Peyer's patch (tissue), 4 donors: Measurements from ENCODE around the gene ART3. TPM values are rescaled to one million over a fixed set of nuclear protein-coding genes. Genes with fewer than 3 reads are reported as not detected.
A peak's percentile ranks its signal among the peaks of the same experiment; 100 is the strongest.

ENCODE experiments used
- DNase-seq, 3 donors: peaks; one replicate each; pipeline ENCODE4 v3.0.0-alpha.2; 2017 to 2019
- H3K27ac ChIP-seq, 4 donors: fragments of 200-600 bp; sonication (generic); one replicate each; pipeline ENCODE4 v1.5.1; 2016 to 2019
- H3K27me3 ChIP-seq, 2 donors: fragments of 200-600 bp; sonication (generic); one replicate each; pipeline ENCODE4 v1.5.1; 2019
- H3K36me3 ChIP-seq, 3 donors: fragments of 200-600 bp; sonication (generic); one replicate each; pipeline ENCODE4 v1.5.1; 2016 to 2019
- H3K4me1 ChIP-seq, 4 donors: fragments of 200-600 bp; sonication (generic); one replicate each; pipeline ENCODE4 v1.5.1; 2016 to 2019
- H3K4me3 ChIP-seq, 4 donors: fragments of 200-600 bp; sonication (generic); 1 replicate in 3 of 4; 2 replicates in 1 of 4; pipeline ENCODE4 v1.5.1; 2016 to 2019; ENCODE audit warnings: mild to moderate bottlenecking in 1 of 4
- H3K9me3 ChIP-seq, 4 donors: fragments of 200-600 bp; sonication (generic); one replicate each; pipeline ENCODE4 v1.5.1; 2016 to 2019; ENCODE audit warnings: mild to moderate bottlenecking in 1 of 4
- POLR2A ChIP-seq, 2 donors: fragments of 450-650 bp; IDR thresholded peaks; one replicate each; pipeline ENCODE4 v1.5.1; 2017; ENCODE audit warnings: antibody characterized with exemption in 2 of 2, mild to moderate bottlenecking in 2 of 2, moderate library complexity in 2 of 2
- total RNA-seq, 4 donors: library from RNA; depleted of rRNA; stranded (reverse); fragments of >200 nt; gene quantifications; one replicate each; pipeline ENCODE4 v1.1.0, GENCODE V29; 2016
- TF ChIP-seq, protein P1 (sequence below), 6 experiments: fragments of 450-650 bp in 4 of 6; fragments of 200-600 bp in 2 of 6; sonication (generic) in 1 of 6; IDR thresholded peaks; one replicate each; pipeline ENCODE4 v1.5.1; 2017 to 2019; ENCODE audit warnings: antibody characterized with exemption in 6 of 6, mild to moderate bottlenecking in 3 of 6, moderate library complexity in 1 of 6

The ART3 gene
- under 1 TPM in 1 of 4 donors, not detected in 3; 0.85 TPM for total RNA-seq

DNA sequence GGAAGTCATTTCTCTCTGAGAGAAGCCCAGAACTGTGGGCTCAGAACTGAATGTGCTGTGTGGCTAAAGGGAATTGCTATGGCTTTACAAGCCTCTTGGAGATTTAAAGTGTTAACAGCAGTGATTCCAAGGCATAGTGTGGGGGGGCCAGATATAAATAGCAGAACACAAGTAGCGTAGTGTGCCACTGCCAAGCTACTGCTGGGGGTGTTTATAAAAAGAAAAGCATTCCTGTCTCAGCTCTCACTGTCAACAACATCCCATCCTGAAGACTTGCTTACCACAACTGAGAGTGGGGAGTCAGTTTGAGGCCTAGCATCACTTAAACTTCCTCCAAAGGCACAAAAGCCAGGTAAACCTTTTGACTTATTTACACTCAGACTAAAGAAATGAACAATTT is at the start of gene ART3:
ART3 (plus strand) TSS at position 242 of the 400 bp plus-strand sequence. CDS start 1,181 bp downstream, outside the sequence.
- no peak for TF ChIP-seq POLR2A (IDR thresholded peaks at IDR 0.05)
- TF ChIP-seq, protein P1, sequence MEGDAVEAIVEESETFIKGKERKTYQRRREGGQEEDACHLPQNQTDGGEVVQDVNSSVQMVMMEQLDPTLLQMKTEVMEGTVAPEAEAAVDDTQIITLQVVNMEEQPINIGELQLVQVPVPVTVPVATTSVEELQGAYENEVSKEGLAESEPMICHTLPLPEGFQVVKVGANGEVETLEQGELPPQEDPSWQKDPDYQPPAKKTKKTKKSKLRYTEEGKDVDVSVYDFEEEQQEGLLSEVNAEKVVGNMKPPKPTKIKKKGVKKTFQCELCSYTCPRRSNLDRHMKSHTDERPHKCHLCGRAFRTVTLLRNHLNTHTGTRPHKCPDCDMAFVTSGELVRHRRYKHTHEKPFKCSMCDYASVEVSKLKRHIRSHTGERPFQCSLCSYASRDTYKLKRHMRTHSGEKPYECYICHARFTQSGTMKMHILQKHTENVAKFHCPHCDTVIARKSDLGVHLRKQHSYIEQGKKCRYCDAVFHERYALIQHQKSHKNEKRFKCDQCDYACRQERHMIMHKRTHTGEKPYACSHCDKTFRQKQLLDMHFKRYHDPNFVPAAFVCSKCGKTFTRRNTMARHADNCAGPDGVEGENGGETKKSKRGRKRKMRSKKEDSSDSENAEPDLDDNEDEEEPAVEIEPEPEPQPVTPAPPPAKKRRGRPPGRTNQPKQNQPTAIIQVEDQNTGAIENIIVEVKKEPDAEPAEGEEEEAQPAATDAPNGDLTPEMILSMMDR (IDR thresholded peaks at IDR 0.05), result no peak
- DNase-seq, result no peak
- H3K36me3 ChIP-seq, result no peaks in the 10 kb centered on the region
- no peaks in the 10 kb centered on the region for H3K27me3 ChIP-seq
- no peaks in the 10 kb centered on the region for H3K4me1 ChIP-seq
- no peaks in the 10 kb centered on the region for H3K9me3 ChIP-seq
- no peak within 1 kb of the TSS for H3K4me3 ChIP-seq
- no peak within 1 kb of the TSS for H3K27ac ChIP-seq

DNA sequence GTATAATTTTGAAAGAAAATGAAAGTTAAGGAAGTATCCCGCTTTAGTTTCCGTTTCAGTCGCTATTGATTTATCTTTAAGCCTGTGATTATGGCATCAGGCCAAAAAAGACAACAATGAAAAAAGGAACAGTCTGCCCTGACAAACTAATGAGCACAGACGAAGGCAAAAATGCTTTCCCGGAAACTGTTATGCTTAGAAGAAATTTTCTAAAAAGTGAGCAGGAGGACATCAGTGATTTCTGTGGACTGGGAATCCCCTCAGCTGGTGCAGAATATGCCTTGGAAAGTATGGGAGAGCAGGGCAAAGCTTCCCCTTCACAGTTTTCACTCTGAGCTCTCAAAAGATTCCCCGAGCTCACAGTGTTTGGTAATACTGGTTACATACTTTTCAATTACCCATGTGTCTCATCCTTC is 46.2 kb upstream of the ART3 start:
- Histone ChIP-seq H3K27ac (peak overlapping the region in 1 of 4 donors; percentile 1), H3K27me3 (no peaks in the 10 kb centered on the region), H3K4me3 (peak overlapping the region in 3 of 4 donors; percentile 2 to 12 (median 4)), H3K4me1 (peaks cover 0 to 3% (median 1%) of the 10 kb centered on the region in 4 donors), H3K9me3 (no peaks in the 10 kb centered on the region), H3K36me3 (no peaks in the 10 kb centered on the region)
- DNase-seq, result no peak
- TF ChIP-seq POLR2A (IDR thresholded peaks at IDR 0.05), result no peak
- TF ChIP-seq, protein P1 (IDR thresholded peaks at IDR 0.05), result no peak

- H3K27ac ChIP-seq, result no peak overlapping the region
- H3K27me3 ChIP-seq, result no peaks in the 10 kb centered on the region
- TF ChIP-seq POLR2A (IDR thresholded peaks at IDR 0.05), result no peak
- TF ChIP-seq, protein P1 (IDR thresholded peaks at IDR 0.05), result no peak
- H3K4me3 ChIP-seq, result no peak overlapping the region
- no peak for DNase-seq
- no peaks in the 10 kb centered on the region for H3K36me3 ChIP-seq
- H3K4me1 ChIP-seq, result peaks cover 0 to 3% (median 0%) of the 10 kb centered on the region in 4 donors
- no peaks in the 10 kb centered on the region for H3K9me3 ChIP-seq
These were observed 45.2 kb upstream of the ART3 start for GRCh38 chr4:76029300-76029699.

DNA sequence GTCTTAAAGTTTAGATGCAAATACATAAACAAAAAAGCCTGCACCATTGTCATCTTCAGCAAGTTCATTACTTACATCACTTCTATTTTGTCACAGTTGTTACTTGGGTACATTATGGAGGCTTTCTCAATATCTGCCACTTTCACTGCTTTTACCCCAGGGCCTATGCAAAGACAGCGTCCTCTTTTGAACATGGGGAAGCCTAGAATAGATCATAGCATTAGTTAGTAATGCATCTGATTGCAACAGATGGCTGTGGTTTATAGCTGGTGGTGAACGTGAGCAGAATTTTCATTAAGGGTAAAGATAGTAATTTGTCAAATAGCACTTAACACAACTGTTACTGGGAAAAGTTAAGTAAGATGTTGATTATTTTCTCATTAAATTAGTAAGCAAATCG is 39.4 kb upstream of the ART3 start:
- no peak for TF ChIP-seq POLR2A (IDR thresholded peaks at IDR 0.05)
- TF ChIP-seq, protein P1 (IDR thresholded peaks at IDR 0.05), result no peak
- Histone ChIP-seq H3K4me3 (no peak overlapping the region), H3K4me1 (peaks cover 0 to 7% (median 0%) of the 10 kb centered on the region in 4 donors), H3K27me3 (no peaks in the 10 kb centered on the region), H3K36me3 (no peaks in the 10 kb centered on the region), H3K9me3 (no peaks in the 10 kb centered on the region), H3K27ac (no peak overlapping the region)
- no peak for DNase-seq

GRCh38 chr4:76035799-76036380 is 38.6 kb upstream of the ART3 start, which contains the start of gene CXCL11:
Gene CXCL11, minus strand, starts transcription at chr4:76036070. Its CDS starts 83 bp downstream, at chr4:76035987.
- peaks cover 0 to 7% (median 0%) of the 10 kb centered on the region in 4 donors for H3K4me1 ChIP-seq
- H3K9me3 ChIP-seq, result no peaks in the 10 kb centered on the region
- no peak for DNase-seq
- H3K4me3 ChIP-seq, result no peak within 1 kb of the TSS
- TF ChIP-seq, protein P1 (IDR thresholded peaks at IDR 0.05), result no peak
- no peak for TF ChIP-seq POLR2A (IDR thresholded peaks at IDR 0.05)
- no peaks in the 10 kb centered on the region for H3K27me3 ChIP-seq
- H3K36me3 ChIP-seq, result no peaks in the 10 kb centered on the region
- H3K27ac ChIP-seq, result no peak within 1 kb of the TSS
